Posterior vena cava (tissue), 2 donors: ENCODE results near the gene WASF2. TPM values are rescaled to one million over a fixed set of nuclear protein-coding genes. Genes with fewer than 3 reads are reported as not detected.
A peak's percentile ranks its signal among the peaks of the same experiment; 100 is the strongest.
"Not testable (repeated sequence)": the region's sequence is repeated elsewhere in the genome, so short reads cannot be mapped to it uniquely, and the experiment has no call there.

Experiments used
- DNase-seq: peaks from one replicate; pipeline ENCODE4 v3.0.0-alpha.2; 2020; ENCODE audit warnings: low spot score
- intact Hi-C, 2 donors: fragments of 100-400 bp; cut with DNase I; formaldehyde crosslinking; loops; one replicate each; pipeline versions ENCODE4 v1.14.1 to v1.14.2; 2022 to 2023
- total RNA-seq, 2 donors: library from RNA; stranded (reverse); fragmentation: NEBNext Ultra II Directional; extraction: Animal tissue kit (Norgen Biotek cat#: 25700); gene quantifications; one replicate each; pipeline ENCODE4 v1.2.1, GENCODE V29; 2021
- donor health status: DM: yes; HTN: yes; CAD: no.
- donor health status: DM: yes; HTN: yes; CAD: no.

Gene WASF2
- total RNA-seq, 2 donors from 2014 or later: 154 to 155 TPM

DNA sequence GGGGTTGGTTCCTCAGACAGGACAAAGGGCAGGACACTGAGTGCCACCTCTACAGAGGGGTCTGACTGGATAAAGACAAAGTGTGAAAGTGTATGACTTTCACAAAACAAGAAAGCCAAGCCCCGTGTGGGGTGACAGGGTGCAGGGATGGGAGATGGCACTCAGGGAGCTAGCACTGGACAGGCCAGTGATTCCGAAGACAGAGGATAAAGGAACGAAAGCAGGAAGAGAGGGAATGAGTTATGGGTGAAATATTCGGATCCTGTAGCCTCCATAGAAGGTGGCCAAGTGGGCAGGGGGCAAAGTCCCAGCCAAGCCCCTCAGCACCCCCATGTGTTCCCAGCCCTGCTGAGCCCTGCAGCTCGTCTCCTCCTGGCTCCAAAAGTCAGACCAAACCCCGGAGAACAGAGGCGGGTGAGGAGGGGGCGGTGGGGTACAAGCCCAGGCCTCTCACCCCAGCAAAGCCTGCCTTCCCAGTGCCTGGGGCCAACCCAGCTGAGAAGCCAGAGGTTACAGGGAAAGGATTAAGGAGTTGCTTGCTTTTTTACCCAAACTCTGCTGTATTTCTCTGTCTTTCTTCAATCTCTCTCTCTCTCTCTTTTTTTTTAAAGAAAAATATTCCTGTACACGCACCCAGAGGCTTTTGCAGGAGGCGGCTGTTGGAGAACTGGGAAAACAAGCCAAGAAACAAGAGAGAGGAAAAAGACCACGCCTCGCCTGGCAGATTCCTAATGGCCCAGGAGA, 14.0 kb upstream of the WASF2 start:
- DNase-seq: peak; percentile 79
- intact Hi-C loops: loop anchor here in 1 of 2 donors (5.0 kb wide), 1 partner anchor 53 kb away; no protein-coding TSS in a partner anchor

DNA sequence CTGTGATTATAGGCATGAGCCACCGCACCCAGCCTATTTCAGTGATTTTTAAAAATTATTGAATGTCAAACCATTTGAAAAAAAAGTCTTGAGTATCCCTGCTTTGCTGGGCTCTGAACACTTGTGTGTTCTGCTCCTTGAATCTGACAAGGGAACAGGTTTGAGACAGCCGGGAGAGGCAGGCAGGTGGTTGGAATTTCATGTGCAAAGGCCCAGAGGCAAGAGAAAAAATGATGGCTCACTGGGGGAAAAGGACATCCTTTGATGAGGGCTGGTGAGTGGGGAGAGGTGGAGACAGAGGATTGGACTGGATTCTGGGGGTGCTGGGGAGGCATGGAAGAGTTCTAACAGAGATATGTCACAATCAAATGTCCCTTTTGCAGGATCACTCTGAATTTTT, 13.1 kb upstream of the WASF2 start:
- intact Hi-C loops: loop anchor here in 1 of 2 donors (5.0 kb wide), 1 partner anchor 54 kb away; no protein-coding TSS in a partner anchor
- DNase-seq: peak; percentile 19

DNA sequence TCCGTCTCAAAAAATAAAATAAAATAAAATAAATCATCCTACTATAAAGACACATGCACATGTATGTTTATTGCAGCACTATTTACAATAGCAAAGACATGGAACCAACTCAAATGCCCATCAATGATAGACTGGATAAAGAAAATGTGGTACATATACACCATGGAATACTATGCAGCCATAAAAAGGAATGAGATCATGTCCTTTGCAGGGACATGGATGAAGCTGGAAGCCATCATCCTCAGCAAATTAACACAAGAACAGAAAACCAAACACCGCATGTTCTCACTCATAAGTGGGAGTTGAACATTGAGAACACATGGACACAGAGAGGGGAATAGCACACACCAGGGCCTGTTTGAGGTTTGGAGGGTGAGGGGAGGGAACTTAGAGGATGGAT, 11.2 kb upstream of the WASF2 start:
- peak; percentile 5 for DNase-seq

DNA sequence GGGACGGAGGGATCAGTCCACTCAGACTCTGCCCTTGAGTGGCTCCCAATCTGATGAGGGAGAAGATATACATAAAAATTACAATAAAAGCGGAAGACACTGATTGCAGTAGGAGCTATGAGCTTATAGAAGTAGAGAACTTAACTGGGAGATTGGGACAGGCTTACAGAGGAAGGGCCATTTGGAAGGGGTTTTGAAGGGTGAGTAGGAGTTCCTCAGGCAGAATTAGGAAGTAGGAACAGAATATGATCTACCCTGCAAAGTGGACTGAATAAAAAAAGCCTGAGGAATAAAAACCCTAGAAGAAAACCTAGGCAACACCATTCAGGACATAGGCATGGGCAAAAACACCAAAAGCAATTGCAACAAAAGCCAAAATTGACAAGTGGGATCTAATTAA, 9.2 kb upstream of the WASF2 start:
- no peak for DNase-seq
- intact Hi-C loops: no loop called here

More for the DNA sequence above, 11.2 kb upstream of the WASF2 start:
- intact Hi-C loops: loop anchor here in 1 of 2 donors (5.0 kb wide), 1 partner anchor 56 kb away; no protein-coding TSS in a partner anchor

DNA sequence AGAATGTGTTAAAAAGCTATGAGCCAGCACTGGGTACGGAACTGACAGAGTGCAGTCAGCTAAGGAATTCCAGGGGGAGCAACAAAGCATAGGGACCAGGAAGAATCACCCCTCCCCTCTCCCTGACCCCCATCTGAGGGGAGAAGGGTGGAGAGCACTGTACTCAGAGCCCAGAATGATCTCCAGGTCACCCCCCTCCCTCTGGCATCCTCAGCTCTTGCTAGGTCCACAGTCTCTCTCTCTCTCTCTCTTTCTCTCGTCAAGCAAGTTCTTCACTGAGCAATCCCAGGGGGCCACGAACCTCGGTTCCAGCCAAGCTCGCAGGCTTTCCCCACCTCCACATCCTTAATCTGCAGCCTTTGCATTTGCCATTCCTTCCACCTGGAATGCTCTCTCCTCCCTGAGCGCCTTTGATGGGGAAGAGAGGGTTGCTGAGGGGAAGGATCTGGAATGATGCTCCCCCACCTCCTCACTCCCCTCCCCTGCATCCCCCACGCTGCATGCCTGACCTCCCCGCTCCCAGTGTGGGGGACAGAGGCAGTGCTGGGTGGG, 6.7 kb upstream of the WASF2 start:
- intact Hi-C loops: no loop called here
- DNase-seq: peak; percentile 81

DNA sequence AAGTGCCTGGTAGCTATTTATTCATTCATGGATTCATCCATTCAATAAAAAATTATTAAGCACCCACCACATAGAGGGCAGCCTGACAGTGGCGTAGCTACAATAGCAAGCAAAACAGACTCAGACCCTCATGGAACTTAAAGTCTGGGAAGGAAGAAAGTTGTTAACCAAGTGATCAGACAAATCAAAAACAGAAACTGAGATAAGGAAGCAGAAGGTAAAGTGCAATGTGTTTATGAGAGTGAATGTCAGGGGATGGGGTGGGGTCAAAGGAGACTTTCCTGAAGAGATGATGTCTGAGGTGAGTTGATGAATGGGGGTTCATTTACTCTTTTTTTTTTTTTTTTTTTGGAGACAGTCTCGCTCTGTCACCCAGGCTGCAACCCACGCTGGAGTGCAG, 2.8 kb upstream of the WASF2 start:
- intact Hi-C loops: no loop called here
- peak; percentile 29 for DNase-seq

DNA sequence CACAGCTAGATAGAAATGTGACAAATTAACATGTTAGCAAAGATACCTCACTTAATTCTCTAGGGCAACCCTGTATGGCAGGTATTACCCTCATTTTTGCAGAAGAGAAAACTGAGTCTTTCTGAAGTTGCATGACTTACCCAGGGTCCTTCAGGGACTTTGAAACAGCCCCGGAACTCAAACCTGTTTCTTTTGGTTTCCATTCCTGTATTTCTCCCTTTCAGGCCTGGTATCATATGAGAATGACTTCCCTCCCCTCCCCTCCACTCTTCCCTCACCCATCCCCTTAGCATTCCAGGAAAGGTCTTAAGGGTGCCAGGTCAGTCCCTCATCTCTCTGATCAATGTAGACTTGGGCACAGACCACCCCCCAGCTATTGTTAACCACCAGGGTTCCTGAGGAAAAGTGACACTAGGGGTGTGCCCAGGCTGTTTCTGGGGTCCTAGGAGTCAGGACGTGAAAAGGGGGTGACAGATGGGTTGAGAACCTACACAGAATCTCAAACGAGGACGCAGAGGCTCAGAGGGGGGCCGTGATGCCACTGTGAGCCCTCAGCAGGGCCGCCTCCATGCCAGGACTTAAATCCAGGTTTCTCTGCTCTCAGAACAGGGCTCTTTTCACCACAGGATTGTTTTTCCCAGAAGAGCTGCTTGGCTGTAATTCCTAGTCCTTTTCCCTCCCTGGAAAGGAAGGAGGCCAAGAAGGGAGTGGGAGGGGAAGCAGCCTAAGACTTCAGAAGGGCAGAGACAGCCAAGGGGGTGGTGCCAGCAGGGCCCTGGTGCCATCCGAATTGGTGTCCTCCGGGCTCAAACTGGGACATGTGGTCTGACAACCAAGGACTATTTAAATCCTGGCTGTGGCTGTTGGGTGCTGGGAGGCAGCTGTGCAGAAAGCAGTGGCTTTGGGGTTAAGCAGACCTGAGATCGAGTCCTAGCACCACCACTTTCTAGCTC, 2.1 kb upstream of the WASF2 start:
- peak; percentile 78 for DNase-seq
- intact Hi-C loops: no loop called here

DNA sequence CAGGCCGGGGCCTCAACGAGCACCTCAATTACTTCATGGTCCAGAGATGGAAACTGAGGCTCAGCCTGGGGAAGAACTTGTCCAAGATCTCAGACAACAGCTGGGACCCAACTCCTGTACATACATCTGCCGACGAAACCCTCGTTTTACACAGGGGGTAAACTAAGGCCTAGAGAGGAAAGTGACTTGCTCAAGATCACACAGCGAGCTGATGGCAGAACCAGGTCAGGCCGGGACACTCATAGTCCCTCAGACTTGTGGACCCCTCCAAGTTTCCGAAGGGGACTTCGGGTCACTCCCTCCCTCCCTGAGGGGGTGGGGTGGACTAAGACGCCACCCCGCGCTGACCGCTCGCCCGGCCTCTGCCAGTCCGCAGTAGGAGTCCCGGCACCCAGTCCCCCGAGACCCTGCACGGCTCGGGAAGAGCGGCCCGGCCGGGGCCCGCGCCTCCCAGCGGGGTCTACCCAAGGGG, 430 bp downstream of the WASF2 start:
- intact Hi-C loops: no loop called here
- DNase-seq: no peak

DNA sequence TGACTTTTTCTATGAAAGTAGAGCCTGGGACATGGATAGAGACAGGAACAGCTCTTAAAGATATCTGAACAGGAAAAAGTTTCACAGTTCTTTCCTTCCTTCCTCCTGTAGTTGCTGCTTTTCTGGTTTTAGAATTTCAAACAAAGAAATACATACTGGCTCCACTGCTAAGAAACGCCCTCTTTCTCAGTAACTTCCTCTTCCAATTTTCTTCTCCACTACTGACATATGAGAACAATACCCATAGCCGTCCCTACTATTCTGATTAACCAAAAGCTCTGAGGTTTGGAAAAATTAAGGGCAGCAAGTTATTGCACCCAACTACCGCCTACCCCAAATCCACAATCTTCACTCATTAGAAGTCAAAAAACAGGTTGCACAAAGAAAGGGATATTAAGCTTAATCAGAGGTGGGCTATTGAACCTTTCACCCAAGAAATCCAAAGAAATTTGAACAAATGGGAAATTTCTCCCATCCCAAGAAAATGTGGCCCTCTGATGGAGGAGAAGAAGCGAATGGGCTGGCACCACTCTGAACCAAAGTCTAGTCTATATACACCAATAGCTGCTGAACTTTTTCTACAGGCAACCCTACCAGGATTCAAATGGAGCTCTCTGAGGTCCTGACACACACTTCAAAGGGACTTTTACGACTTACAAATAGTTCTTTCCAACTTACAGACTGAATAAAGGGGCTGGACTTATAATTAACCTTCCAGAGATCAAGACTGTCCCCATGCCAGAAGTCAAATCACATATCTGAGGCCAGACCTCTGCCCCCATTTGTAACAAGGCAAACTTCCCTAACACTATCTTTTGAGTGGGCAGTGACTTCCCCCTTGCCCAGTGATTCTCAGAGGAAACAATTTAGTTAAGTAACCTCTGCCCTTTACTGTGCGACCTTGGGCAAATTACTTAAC, 1.7 kb downstream of the WASF2 start:
- intact Hi-C loops: no loop called here
- no peak for DNase-seq

DNA sequence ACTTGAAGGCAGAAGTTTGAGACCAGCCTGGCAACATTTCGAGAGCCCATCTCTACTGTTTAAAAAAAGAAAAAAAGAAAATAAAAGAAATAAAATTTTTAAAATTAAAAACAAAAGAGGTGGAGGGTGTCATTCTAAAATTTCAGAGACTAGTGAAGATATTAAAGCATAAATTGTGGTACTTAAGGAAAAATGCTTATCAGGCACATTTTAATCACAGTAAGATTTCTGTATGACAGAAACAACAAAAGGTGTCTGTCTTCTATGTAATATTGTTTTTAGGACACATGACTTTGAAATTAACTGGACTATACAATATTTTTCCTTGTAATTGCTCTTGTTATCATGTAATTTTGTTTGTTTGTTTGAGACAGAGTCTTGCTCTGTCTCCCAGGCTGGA, 4.6 kb downstream of the WASF2 start:
- no peak for DNase-seq
- intact Hi-C loops: no loop called here

DNA sequence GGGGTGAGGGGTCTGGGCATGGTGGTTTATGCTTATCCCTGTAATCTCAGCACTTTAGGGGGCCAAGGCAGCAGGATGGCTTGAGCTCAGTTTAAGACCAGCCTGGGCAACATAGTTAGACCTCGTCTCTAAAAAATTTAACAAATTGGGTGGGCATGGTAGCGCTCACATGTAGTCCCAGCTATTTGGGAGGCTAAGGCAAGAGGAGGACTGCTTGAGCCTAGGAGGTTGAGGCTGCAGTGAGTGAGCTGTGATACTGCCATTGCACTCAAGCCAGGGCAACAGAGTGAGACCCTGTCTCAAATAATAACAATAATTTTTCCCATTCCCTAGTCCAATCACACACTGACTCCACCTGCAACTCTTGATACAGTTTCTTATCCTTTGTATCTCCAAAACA, 6.3 kb downstream of the WASF2 start:
- DNase-seq: no peak
- intact Hi-C loops: loop anchor here in 1 of 2 donors (5.0 kb wide), 1 partner anchor 56 kb away; no protein-coding TSS in a partner anchor

DNA sequence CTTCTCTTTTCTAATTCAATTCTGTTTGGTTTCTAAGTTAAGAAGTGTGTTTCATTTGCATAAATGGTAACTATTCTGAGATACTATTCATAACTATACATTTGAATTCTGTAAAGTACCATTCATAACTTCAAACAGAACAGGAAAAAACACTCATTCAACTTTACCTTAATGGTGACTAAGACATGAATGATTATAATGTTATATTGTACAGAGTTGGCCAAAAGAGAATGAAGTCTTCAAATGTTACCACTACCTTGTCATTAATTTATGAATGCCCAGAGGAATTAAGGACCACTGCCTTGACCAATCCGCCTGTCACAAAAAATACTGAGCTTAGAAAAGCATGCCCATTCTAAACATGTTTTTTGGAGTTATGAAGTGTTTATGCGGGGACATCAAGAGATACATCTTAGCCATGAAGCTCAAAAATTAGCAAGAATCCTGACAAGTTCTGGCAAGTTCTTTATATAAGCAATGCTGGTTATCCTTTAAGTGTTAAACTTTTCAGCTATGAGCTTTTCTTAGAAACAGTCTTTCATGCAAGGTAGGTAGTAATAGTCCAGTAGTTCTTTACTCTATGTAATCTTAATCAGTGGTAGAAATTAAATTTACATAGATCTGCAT, 7.9 kb downstream of the WASF2 start:
- no peak for DNase-seq
- intact Hi-C loops: loop anchor here (1.0 to 5.0 kb wide), 2 partner anchors 16 to 55 kb away; no protein-coding TSS in a partner anchor

DNA sequence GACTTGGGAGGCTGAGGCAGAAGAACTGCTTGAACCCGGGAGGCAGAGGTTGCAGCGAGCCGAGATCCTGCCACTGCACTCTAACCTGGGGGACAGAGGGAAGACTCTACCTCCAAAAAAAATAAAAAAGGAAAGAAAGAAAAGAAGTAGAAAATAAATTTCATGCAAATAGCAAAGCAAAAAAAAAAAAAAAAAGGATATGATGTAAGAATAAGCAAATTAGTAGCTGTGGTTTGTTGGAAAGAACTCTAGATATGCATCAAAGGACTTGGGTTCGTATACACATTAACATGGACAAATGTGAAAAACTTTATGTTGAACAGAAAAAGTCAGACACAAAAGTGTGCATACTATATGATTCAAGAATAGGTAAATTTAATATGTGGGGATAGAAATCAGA, 11.9 kb downstream of the WASF2 start:
- intact Hi-C loops: loop anchor here in 1 of 2 donors (10.0 kb wide), 1 partner anchor 53 kb away; no protein-coding TSS in a partner anchor
- DNase-seq: no peak

DNA sequence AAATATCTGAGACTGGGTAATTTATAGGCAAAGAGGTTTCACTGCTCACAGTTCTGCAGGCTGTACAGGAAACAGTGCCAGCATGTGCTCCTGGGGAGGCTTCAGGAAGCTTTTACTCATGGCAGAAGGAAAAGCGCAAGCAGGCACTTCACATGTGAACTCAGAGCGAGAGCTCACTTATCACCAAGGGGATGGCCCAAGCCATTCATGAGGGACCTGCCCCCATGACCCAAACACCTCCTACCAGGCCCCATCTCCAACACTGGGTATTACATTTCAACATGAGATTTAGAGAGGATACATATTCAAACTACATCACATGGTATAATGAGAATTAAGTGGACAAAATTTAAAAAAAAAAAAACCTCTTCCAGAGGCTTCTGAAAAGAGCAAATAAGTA, 13.7 kb downstream of the WASF2 start:
- intact Hi-C loops: loop anchor here in 1 of 2 donors (10.0 kb wide), 1 partner anchor 51 kb away; no protein-coding TSS in a partner anchor
- no peak for DNase-seq

DNA sequence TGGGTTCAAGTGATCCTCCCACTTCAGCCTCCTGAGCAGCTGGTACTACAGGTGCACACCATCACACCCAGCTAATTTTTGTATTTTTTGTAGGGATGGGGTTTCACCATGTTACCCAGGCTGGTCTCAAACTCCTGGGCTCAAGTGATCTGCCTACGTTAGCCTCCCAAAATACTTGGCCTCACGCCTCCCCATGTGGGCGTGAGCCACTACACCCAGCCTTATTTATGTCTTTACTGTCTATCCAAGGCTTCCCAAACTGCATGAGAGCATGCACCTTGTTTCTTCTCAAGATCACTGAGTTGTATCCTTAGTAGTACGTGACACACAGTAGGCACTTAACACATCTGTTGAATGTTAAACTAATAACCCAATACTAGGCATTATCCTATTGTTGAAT, 14.2 kb downstream of the WASF2 start:
- intact Hi-C loops: loop anchor here in 1 of 2 donors (10.0 kb wide), 1 partner anchor 51 kb away; no protein-coding TSS in a partner anchor
- DNase-seq: no peak

DNA sequence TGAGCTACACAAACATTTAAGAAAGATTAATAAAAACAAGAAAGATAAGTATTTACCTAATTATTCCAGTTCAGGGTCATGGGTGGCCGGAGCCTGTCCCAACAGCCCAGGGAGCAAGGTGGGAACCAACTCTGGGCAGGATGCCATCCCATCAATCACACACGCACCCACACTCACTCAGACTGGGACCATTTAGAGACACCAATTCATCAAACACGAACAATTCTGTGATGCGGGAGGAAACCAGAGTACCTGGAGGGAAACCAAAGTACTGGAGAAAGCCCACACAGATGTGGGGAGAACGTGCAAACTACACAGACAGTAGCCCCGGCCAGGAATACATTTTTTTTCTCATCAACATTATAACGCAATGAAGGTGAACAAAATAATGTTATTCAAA, 16.2 kb downstream of the WASF2 start:
- intact Hi-C loops: loop anchor here in 1 of 2 donors (10.0 kb wide), 1 partner anchor 49 kb away; no protein-coding TSS in a partner anchor
- DNase-seq: no peak

DNA sequence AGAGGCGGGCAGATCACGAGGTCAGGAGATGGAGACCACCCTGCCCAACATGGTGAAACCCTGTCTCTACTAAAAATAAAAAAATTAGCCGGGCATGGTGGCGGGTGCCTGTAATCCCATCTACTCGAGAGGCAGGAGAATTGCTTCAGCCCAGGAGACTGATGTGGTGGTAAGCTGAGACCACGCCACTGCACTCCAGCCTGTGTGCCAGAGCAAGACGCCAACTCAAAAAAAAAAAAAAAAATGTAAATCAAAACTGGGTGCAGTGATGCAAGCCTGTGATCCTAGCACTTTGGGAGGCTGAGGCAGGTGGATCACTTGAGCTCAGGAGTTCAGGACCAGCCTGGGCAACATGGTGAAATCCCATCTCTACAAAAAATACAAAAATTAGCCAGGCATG, 17.9 kb downstream of the WASF2 start:
- not testable (repeated sequence) for DNase-seq
- intact Hi-C loops: loop anchor here in 1 of 2 donors (10.0 kb wide), 1 partner anchor 47 kb away; no protein-coding TSS in a partner anchor

DNA sequence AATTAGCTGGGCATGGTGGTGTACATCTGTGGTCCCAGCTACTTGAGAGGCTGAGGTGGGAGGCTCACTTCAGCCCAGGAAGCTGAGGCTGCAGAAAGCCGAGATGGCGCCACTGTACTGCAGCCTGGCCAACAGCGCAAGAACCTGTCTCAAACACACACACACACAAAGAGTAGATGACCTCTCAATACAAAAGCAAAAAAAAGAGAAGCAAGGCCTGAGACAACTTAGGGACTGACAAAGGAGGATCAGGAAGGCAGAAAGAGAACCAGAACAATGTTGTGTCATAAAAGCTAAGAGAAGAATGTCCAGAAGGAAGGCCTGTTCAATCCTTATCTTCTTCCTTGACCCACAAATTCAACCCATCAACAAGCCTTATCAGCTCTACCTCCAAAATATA, 18.5 kb downstream of the WASF2 start:
- intact Hi-C loops: loop anchor here in 1 of 2 donors (10.0 kb wide), 1 partner anchor 47 kb away; no protein-coding TSS in a partner anchor
- no peak for DNase-seq
